KMS-11 (cell line): Measurements from ENCODE around the gene GPR151.

Source experiments
- H2AFZ ChIP-seq: fragments of 200-600 bp; sonication (generic); 2 replicates; pipeline ENCODE4 v1.6.1; 2016; ENCODE audit warnings: antibody characterized with exemption, mixed run types, low read depth
- H3K27ac ChIP-seq: fragments of 200-600 bp; sonication (generic); 2 replicates; pipeline ENCODE4 v1.6.1; 2016; ENCODE audit warnings: mild to moderate bottlenecking, mixed run types
- H3K27me3 ChIP-seq: fragments of 200-600 bp; sonication (generic); 2 replicates; pipeline ENCODE4 v1.6.1; 2017; ENCODE audit warnings: mild to moderate bottlenecking, low read depth, mixed run types, moderate library complexity; ENCODE audit not compliant: insufficient read depth
- H3K36me3 ChIP-seq: fragments of 200-600 bp; sonication (generic); 2 replicates; pipeline ENCODE4 v1.6.1; 2017; ENCODE audit warnings: mild to moderate bottlenecking, mixed run types; ENCODE audit not compliant: insufficient read depth
- H3K4me1 ChIP-seq: fragments of 200-600 bp; sonication (generic); 2 replicates; pipeline ENCODE4 v1.6.1; 2016; ENCODE audit warnings: mild to moderate bottlenecking, low read depth, mixed run types; ENCODE audit not compliant: poor library complexity, severe bottlenecking
- H3K4me2 ChIP-seq: fragments of 200-600 bp; sonication (generic); 2 replicates; pipeline ENCODE4 v1.7.0; 2016; ENCODE audit warnings: mild to moderate bottlenecking, mixed run types
- H3K4me3 ChIP-seq: fragments of 200-600 bp; sonication (generic); IDR thresholded peaks from 2 replicates; pipeline ENCODE4 v1.6.1; 2017; ENCODE audit warnings: low read depth, low read length, mixed read lengths; ENCODE audit not compliant: insufficient read depth
- H3K79me2 ChIP-seq: fragments of 200-600 bp; sonication (generic); 2 replicates; pipeline ENCODE4 v1.6.1; 2016; ENCODE audit warnings: low read depth, mixed run types; ENCODE audit not compliant: insufficient read depth
- H3K9ac ChIP-seq: fragments of 200-600 bp; sonication (generic); 2 replicates; pipeline ENCODE4 v1.6.1; 2016; ENCODE audit warnings: mild to moderate bottlenecking, mixed run types
- H4K20me1 ChIP-seq: fragments of 200-600 bp; sonication (generic); 2 replicates; pipeline ENCODE4 v1.6.1; 2016; ENCODE audit warnings: mild to moderate bottlenecking, mixed run types; ENCODE audit not compliant: insufficient read depth
- CTCF ChIP-seq: fragments of 200-600 bp; sonication (generic); conservative IDR thresholded peaks from 2 replicates; pipeline ENCODE4 v1.6.1; 2017; ENCODE audit warnings: low read depth, mild to moderate bottlenecking, antibody characterized with exemption, low read length, moderate library complexity, mixed read lengths

Gene GPR151

DNA sequence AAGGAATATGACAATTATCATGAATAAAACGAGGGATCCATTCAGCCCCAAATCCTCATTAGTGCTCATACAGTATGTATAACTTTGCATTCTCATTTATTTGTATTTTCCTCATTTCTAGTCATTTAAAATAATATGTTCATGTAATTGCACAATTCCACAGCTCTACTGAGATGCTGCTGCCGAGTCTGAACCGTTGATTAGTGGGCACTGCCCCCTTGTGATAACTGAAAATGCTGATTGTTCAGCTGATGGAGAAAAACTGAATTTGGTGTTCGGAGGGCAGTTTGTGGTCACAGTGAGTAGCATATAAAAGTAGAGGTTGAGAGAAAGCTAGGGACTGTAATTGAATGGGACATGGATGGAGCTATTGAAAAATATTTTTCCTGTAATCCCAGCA is 12.2 kb upstream of the GPR151 start:
- H3K36me3 ChIP-seq = no peaks in the 10 kb centered on the region
- H4K20me1 ChIP-seq = no peaks in the 10 kb centered on the region
- no peak overlapping the region for H3K9ac ChIP-seq
- no peak overlapping the region for H3K4me3 ChIP-seq
- TF ChIP-seq CTCF = no peak
- H3K79me2 ChIP-seq = no peaks in the 10 kb centered on the region
- no peaks in the 10 kb centered on the region for H3K27me3 ChIP-seq
- no peak overlapping the region for H3K27ac ChIP-seq
- H3K4me1 ChIP-seq = peaks cover 7% of the 10 kb centered on the region
- no peak overlapping the region for H2AFZ ChIP-seq
- no peak overlapping the region for H3K4me2 ChIP-seq

GRCh38 chr5:146527785-146528184 is 11.8 kb upstream of the GPR151 start:
- Histone ChIP-seq H3K27ac (no peak overlapping the region), H3K4me1 (peaks cover 7% of the 10 kb centered on the region), H4K20me1 (no peaks in the 10 kb centered on the region), H3K9ac (no peak overlapping the region), H3K4me3 (no peak overlapping the region), H3K36me3 (no peaks in the 10 kb centered on the region), H3K79me2 (no peaks in the 10 kb centered on the region), H3K27me3 (no peaks in the 10 kb centered on the region), H3K4me2 (no peak overlapping the region), H2AFZ (no peak overlapping the region)
- TF ChIP-seq CTCF = no peak

- no peaks in the 10 kb centered on the region for H3K4me1 ChIP-seq
- H3K27me3 ChIP-seq = no peaks in the 10 kb centered on the region
- H3K27ac ChIP-seq = no peak overlapping the region
- H3K9ac ChIP-seq = no peak overlapping the region
- no peak overlapping the region for H2AFZ ChIP-seq
- TF ChIP-seq CTCF = no peak
- H4K20me1 ChIP-seq = no peaks in the 10 kb centered on the region
- no peak overlapping the region for H3K4me3 ChIP-seq
- no peaks in the 10 kb centered on the region for H3K36me3 ChIP-seq
- H3K4me2 ChIP-seq = no peak overlapping the region
- no peaks in the 10 kb centered on the region for H3K79me2 ChIP-seq
These were observed 7.7 kb upstream of the GPR151 start for GRCh38 chr5:146523698-146524097.

DNA sequence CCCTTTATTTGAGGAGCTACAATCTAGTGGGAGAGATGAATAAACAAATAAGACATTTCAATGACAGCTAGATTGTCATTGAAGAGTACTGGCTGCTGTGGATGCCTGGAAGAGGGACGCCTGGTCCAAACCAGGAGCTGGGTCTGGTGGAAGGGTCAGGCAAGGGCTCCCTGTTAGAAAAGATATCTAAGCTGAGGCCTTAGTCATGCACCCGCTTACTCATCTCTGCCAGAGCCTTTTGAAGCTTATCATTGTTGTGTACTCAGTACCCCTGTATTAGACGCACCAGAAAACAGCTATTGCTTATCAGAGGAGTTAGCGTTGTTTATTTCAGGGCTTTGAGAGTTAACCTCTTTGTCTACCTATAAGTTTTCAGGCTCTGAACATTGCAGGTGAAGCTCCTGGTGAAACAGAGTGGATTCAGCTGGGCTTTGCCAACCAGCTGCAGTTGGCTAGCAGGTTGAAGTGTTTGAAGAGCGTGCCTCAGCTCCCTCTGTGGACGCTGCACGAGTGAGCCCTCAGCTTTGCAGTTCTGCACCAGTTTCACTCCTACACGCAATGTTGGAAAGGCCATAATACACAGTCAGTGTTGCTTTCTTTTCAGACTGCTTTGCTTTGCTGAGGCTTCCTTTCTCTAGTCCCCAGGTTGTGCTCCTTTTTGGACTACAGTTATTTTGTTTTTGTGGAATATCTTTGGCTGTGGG is 5.6 kb upstream of the GPR151 start:
- Histone ChIP-seq H3K79me2 (no peaks in the 10 kb centered on the region), H3K4me2 (no peak overlapping the region), H3K27me3 (no peaks in the 10 kb centered on the region)

More for the DNA sequence above, 5.6 kb upstream of the GPR151 start:
- Histone ChIP-seq H2AFZ (no peak overlapping the region), H4K20me1 (no peaks in the 10 kb centered on the region), H3K9ac (no peak overlapping the region), H3K36me3 (no peaks in the 10 kb centered on the region), H3K4me1 (no peaks in the 10 kb centered on the region), H3K4me3 (no peak overlapping the region), H3K27ac (no peak overlapping the region)
- no peak for TF ChIP-seq CTCF
